Prostate gland (tissue), 2 donors: ENCODE measurements around the gene ZNF813.
"Not testable (repeated sequence)": the region's sequence is repeated elsewhere in the genome, so short reads cannot be mapped to it uniquely, and the experiment has no call there.

ENCODE experiments used
- CTCF ChIP-seq, 4 experiments: fragments of 200-600 bp in 2 of 4; fragments of 450-650 bp in 2 of 4; sonication (generic) in 2 of 4; IDR thresholded peaks; 1 replicate in 3 of 4; 2 replicates in 1 of 4; pipeline ENCODE4 v1.5.1; 2016 to 2019; ENCODE audit warnings: antibody characterized with exemption in 4 of 4, mild to moderate bottlenecking in 2 of 4, moderate library complexity in 2 of 4
- POLR2A ChIP-seq: fragments of 450-650 bp; IDR thresholded peaks from one replicate; pipeline ENCODE4 v1.6.1; 2016; ENCODE audit warnings: antibody characterized with exemption, mild to moderate bottlenecking
- POLR2AphosphoS5 ChIP-seq: sonication (generic); formaldehyde crosslinking; IDR thresholded peaks from one replicate; pipeline ENCODE4 v1.6.1; 2017; ENCODE audit warnings: antibody characterized with exemption

- not testable (repeated sequence) for TF ChIP-seq CTCF (IDR thresholded peaks at IDR 0.05); POLR2A; POLR2AphosphoS5
These were observed 35.6 kb downstream of the ZNF813 start for GRCh38 chr19:53503151-53503550.
